Esophagus muscularis mucosa (tissue), 4 donors: ENCODE data around the gene SLC41A1.

Source experiments
- CTCF ChIP-seq, 3 experiments: fragments of 200-600 bp in 2 of 3; fragments of 450-650 bp in 1 of 3; sonication (generic) in 2 of 3; IDR thresholded peaks; one replicate each; pipeline ENCODE4 v1.5.1; 2017 to 2019; ENCODE audit warnings: antibody characterized with exemption in 3 of 3, mild to moderate bottlenecking in 2 of 3, moderate library complexity in 1 of 3
- EP300 ChIP-seq: sonication (generic); formaldehyde crosslinking; IDR thresholded peaks from one replicate; pipeline ENCODE4 v1.6.1; 2017; ENCODE audit warnings: antibody characterized with exemption
- POLR2A ChIP-seq: fragments of 450-650 bp; IDR thresholded peaks from one replicate; pipeline ENCODE4 v1.6.1; 2017; ENCODE audit warnings: antibody characterized with exemption, moderate library complexity, mild to moderate bottlenecking, low read depth
- POLR2AphosphoS5 ChIP-seq, 2 donors: sonication (generic); formaldehyde crosslinking; IDR thresholded peaks; one replicate each; pipeline ENCODE4 v1.6.1; 2017; ENCODE audit warnings: antibody characterized with exemption in 2 of 2

GRCh38 chr1:205791568-205792180 is 21.3 kb downstream of the SLC41A1 start:
- TF ChIP-seq EP300, result no peak
- TF ChIP-seq POLR2A, result no peak
- TF ChIP-seq CTCF (IDR thresholded peaks at IDR 0.05), result peak; percentile 73 to 84 (median 82)
- TF ChIP-seq POLR2AphosphoS5 (IDR thresholded peaks at IDR 0.05), result no peak
